Effector CD4-positive, alpha-beta T cell (primary cell): ENCODE measurements around the gene SPART.
A peak's percentile ranks its signal among the peaks of the same experiment; 100 is the strongest.

ENCODE experiments used
- DNase-seq: peaks from one replicate; pipeline ENCODE4 v3.0.0-alpha.2; 2020
- total RNA-seq: gene quantifications from one replicate; lab custom pipeline; 2026; lab: John Stamatoyannopoulos, UW

Gene SPART, protein sequence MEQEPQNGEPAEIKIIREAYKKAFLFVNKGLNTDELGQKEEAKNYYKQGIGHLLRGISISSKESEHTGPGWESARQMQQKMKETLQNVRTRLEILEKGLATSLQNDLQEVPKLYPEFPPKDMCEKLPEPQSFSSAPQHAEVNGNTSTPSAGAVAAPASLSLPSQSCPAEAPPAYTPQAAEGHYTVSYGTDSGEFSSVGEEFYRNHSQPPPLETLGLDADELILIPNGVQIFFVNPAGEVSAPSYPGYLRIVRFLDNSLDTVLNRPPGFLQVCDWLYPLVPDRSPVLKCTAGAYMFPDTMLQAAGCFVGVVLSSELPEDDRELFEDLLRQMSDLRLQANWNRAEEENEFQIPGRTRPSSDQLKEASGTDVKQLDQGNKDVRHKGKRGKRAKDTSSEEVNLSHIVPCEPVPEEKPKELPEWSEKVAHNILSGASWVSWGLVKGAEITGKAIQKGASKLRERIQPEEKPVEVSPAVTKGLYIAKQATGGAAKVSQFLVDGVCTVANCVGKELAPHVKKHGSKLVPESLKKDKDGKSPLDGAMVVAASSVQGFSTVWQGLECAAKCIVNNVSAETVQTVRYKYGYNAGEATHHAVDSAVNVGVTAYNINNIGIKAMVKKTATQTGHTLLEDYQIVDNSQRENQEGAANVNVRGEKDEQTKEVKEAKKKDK
- total RNA-seq: 27.6 reads per million, percentile 54 among the genes with 10 or more reads in this experiment

- DNase-seq: peak; percentile 66
Observed at GRCh38 chr13:36346222-36347083, at the start of gene SPART. TSS of gene SPART (minus strand) at chr13:36346394. CDS start at chr13:36335830, 10,564 bp downstream.

- DNase-seq: no peak
Observed at GRCh38 chr13:36395280-36395679, 49.1 kb upstream of the SPART start.

DNA sequence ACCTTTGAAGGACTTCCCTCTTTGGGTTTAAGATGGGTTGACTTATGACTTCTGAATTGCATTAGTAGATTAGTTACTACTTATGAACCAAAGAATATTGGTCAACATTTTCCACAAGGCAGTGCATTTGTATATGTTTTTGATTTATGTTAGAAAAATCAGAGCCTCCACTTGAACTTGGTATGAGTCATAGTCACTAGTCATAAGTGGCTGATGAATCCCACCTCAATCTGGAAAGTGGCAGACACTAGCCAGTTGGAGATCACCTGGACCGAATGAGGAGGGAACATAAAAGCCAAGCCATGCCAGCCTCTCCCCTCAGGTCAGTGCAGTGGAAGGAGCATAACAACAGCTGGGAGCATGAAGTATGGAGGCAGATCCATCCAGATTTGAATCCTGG lies 39.3 kb upstream of the SPART start:
- no peak for DNase-seq

DNA sequence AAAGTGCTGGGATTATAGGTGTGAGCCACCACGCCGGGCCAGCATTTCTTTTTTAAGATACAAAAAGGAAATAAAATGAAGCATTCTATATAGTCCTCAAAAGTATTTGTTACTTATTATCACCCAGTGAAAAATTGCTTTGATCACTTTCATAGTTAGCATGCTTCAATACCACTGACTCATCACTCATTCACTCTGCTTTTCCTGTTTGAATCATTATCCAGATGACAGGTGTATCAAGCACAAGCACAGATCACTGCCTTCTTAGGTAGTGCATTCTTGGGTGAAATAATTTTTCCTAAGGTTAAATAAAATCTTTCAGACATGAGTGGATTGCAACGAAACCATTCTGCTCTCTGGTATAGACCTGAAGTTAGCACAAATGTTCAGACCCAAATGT lies 35.8 kb upstream of the SPART start:
- DNase-seq: no peak

GRCh38 chr13:36377826-36378468 lies 31.8 kb upstream of the SPART start:
- DNase-seq: no peak

GRCh38 chr13:36374063-36374462 lies 27.9 kb upstream of the SPART start:
- no peak for DNase-seq

- no peak for DNase-seq
Observed at GRCh38 chr13:36371185-36371584, 25.0 kb upstream of the SPART start.

DNA sequence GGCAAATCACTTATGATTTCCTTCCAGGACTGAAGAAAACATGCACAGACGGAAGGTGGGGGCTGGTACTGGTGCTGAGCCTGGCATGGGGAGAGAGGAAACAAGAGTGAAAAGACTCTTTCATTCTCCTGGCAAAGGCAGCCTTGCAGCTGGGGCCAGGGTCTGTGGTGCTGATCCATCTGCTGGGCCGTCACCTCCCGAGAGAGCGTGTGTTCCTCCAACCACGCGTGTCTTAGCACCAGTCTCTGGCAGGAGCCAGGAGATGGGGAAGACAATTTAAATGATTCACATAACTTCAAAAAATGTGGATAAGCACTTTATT lies 23.9 kb upstream of the SPART start:
- DNase-seq: no peak

DNA sequence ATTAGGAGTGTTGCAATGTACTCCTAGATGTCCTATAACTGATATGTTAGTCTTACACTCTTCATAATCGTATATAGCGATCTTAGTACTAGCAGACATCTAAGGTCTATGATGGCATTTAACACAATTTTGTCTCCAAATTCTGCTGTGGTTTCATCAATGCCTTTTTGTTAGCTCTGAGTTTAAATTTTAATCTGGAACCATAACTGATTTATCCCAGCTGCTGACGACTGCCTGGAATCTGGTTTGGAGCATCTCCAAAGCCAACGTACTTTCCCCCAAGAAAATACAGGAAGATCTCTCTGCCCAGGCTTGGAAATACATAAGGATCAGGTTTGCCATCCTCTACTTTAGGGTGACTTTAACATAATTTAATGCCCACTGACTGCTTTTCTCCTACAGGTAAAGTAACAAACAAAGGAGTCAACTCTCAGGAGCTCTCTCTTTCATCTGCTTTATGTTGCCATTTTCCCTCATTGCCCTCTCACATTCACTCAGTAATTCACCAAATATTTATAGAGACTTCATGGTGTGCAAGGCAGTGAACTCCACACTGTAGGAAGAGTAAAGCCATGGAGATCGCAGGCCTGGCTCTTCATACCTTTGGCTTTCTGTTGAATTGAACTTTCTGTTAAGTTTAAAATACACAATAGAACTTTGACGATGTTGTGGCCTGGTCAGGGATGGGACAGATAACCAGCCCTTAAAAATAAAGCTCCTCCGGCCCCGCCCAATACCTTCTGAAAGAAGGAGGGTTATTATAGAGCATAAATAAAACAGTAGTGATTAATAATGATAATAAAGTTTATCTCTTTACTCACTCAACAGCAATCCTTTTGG lies 23.3 kb upstream of the SPART start:
- no peak for DNase-seq

- no peak for DNase-seq
Observed at GRCh38 chr13:36366031-36366430, 19.8 kb upstream of the SPART start.

DNA sequence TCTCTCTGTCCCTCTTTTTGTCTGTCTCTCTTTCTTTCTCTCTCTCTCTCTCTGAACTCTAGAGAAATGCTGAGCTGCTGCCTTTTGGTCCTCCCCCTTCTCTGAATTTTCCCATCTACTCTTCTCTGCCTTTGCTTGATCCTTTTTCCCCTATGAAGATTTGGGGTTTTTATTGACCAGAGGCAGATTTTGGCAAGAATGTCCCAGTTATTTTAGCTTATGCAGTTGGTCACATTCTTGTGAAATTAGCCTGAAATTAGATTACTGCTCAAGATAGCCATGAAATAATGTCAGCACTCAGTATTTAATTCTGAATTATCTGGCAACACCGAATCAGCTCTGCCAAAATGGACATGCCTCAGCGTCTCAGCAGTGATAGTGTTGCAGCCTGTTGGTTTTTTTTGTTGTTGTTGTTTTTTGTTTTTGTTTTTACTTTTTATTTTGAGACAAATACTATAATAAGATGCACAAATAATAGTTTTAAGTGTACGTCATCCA lies 17.2 kb upstream of the SPART start:
- no peak for DNase-seq

GRCh38 chr13:36362914-36363313 lies 16.7 kb upstream of the SPART start:
- DNase-seq: no peak

DNA sequence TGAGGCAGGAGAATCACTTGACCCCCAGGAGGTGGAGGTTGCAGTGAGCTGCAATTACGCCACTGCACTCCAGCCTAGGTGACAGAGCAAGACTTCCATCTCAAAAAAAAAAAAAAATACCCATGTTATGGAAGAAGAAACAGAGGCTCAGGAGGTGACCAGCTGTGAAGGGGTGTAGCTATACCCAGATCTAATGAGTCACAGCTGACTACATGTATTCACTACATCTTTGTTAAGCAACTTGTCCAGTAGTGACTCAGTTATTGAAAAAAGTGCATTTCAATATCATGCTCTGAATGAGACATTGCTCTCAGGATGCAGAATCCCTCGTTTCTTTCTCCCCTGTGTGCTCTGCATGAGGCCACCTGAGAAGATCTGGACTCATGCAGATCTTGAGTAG lies 16.1 kb upstream of the SPART start:
- no peak for DNase-seq

- DNase-seq: no peak
Observed at GRCh38 chr13:36360903-36361302, 14.7 kb upstream of the SPART start.

- no peak for DNase-seq
Observed at GRCh38 chr13:36359301-36359950, 13.2 kb upstream of the SPART start.

GRCh38 chr13:36358175-36358718 lies 12.1 kb upstream of the SPART start:
- DNase-seq: no peak

- DNase-seq: no peak
Observed at GRCh38 chr13:36357692-36358091, 11.5 kb upstream of the SPART start.

DNA sequence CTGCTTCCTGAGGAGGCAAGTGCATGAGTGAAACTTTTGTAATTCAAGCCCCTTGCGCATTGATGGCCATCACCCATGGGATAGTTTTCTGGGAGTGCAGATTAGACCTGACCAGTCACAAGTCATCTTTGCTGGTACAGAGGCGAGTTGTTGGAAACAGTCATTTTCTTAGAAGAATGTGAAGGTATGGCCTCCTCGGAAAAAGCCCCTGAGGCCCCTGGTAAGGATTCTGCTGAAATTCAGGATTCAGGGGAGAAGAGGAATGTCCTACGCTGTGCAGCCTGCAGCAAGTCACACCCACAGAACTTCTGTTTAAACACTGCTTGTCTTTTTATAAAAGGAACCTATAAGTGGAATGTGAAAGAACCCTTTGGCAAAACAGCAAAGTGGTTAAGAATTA lies 11.0 kb upstream of the SPART start:
- DNase-seq: no peak

DNA sequence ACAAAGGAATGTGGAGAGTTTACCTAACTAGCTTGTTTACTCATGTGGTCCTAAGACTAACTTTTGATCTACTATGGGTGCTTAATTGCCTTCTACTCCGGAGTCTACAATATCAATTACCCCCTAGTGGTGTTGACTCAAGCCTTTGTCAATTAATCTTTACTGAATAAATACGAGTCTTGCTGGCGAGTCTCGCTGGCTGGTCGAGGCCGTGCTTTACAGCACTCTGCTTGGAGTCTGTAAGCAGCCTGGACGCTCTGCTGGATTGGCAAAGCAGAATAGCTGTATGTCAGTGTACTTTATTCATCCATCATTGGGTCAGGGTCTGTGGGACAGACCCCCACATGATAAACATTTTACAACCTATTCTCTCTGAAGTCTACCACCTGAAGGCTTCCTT lies 9.9 kb upstream of the SPART start:
- DNase-seq: no peak

- DNase-seq: no peak
Observed at GRCh38 chr13:36355632-36356031, 9.4 kb upstream of the SPART start.
